ENCODE measurements around the gene BANF2. TPM values are rescaled to one million over a fixed set of nuclear protein-coding genes. Genes with fewer than 3 reads are reported as not detected.

The BANF2 gene
- total RNA-seq, 2 donors from 2014 or later, result not detected

- peak overlapping the region; percentile 15 to 22 for H3K27ac ChIP-seq
- TF ChIP-seq CTCF (IDR thresholded peaks at IDR 0.05), result no peak
- H3K27me3 ChIP-seq, result no peaks in the 10 kb centered on the region
- H3K4me1 ChIP-seq, result peaks cover 0 to 60% of the 10 kb centered on the region in 2 donors
- H3K9me3 ChIP-seq, result no peaks in the 10 kb centered on the region
- H3K4me3 ChIP-seq, result no peak overlapping the region
- DNase-seq (ENCODE audit: low spot score), result no peak
- peaks cover 20% of the 10 kb centered on the region for H3K36me3 ChIP-seq
These were observed 22.8 kb upstream of the BANF2 start for GRCh38 chr20:17676942-17677341.

GRCh38 chr20:17678295-17678694 is 21.5 kb upstream of the BANF2 start:
- peaks cover 20% of the 10 kb centered on the region for H3K36me3 ChIP-seq
- H3K27me3 ChIP-seq, result no peaks in the 10 kb centered on the region
- DNase-seq (ENCODE audit: low spot score), result no peak
- no peaks in the 10 kb centered on the region for H3K9me3 ChIP-seq
- H3K4me1 ChIP-seq, result peaks cover 0 to 63% of the 10 kb centered on the region in 2 donors
- TF ChIP-seq CTCF (IDR thresholded peaks at IDR 0.05), result no peak
- no peak overlapping the region for H3K4me3 ChIP-seq
- H3K27ac ChIP-seq, result no peak overlapping the region

- Histone ChIP-seq H3K27me3 (no peaks in the 10 kb centered on the region), H3K4me3 (no peak overlapping the region), H3K4me1 (peaks cover 0 to 58% of the 10 kb centered on the region in 2 donors), H3K36me3 (peaks cover 20% of the 10 kb centered on the region), H3K27ac (no peak overlapping the region), H3K9me3 (no peaks in the 10 kb centered on the region)
- no peak for TF ChIP-seq CTCF (IDR thresholded peaks at IDR 0.05)
- no peak for DNase-seq (ENCODE audit: low spot score)
These were observed 20.9 kb upstream of the BANF2 start for GRCh38 chr20:17678886-17679285.

- H3K4me1 ChIP-seq, result peaks cover 0 to 45% of the 10 kb centered on the region in 2 donors
These were observed 19.6 kb upstream of the BANF2 start for GRCh38 chr20:17679941-17680835.

GRCh38 chr20:17680836-17681725 is 18.7 kb upstream of the BANF2 start:
- peak overlapping the region; percentile 80 to 98 for H3K4me3 ChIP-seq
- DNase-seq (ENCODE audit: low spot score), result no peak
- peaks cover 0 to 36% of the 10 kb centered on the region in 2 donors for H3K4me1 ChIP-seq
- no peaks in the 10 kb centered on the region for H3K9me3 ChIP-seq
- H3K36me3 ChIP-seq, result peaks cover 20% of the 10 kb centered on the region
- H3K27ac ChIP-seq, result peak overlapping the region; percentile 89 to 90
- H3K27me3 ChIP-seq, result no peaks in the 10 kb centered on the region
- TF ChIP-seq CTCF (IDR thresholded peaks at IDR 0.05), result peak; percentile 68 to 70

More at GRCh38 chr20:17679941-17680835, 19.6 kb upstream of the BANF2 start:
- peaks cover 20% of the 10 kb centered on the region for H3K36me3 ChIP-seq
- no peak for TF ChIP-seq CTCF (IDR thresholded peaks at IDR 0.05)
- H3K4me3 ChIP-seq, result peak overlapping the region; percentile 80 to 98
- H3K27me3 ChIP-seq, result no peaks in the 10 kb centered on the region
- DNase-seq (ENCODE audit: low spot score), result peak; percentile 78
- no peaks in the 10 kb centered on the region for H3K9me3 ChIP-seq
- peak overlapping the region; percentile 86 to 90 for H3K27ac ChIP-seq

All from right atrium auricular region (tissue), 2 donors.